ENCODE data around the gene SMYD3. TPM values are rescaled to one million over a fixed set of nuclear protein-coding genes. Genes with fewer than 3 reads are reported as not detected.

The SMYD3 gene
- total and polyA plus RNA-seq, 9 donors = 10.8 to 24.0 (median 13.7) TPM

- 76 to 85% (median 84%) methylated on average over 2 of the region's 2 CpGs for WGBS, 3 donors
- TF ChIP-seq POLR2A (IDR thresholded peaks at IDR 0.05) (no peak), CTCF (IDR thresholded peaks at IDR 0.05) (no peak), EP300 (IDR thresholded peaks at IDR 0.05) (no peak)
Measured at GRCh38 chr1:246447501-246447900, 59.6 kb downstream of the SMYD3 start.

GRCh38 chr1:246445503-246445902, 61.6 kb downstream of the SMYD3 start:
- Histone ChIP-seq H3K4me3 (no peak overlapping the region), H3K27me3 (no peaks in the 10 kb centered on the region), H3K36me3 (no peaks in the 10 kb centered on the region), H3K9me3 (no peaks in the 10 kb centered on the region), H3K4me1 (ENCODE audit: insufficient read depth) (no peaks in the 10 kb centered on the region), H3K27ac (no peak overlapping the region)
- 76 to 77% (median 76%) methylated on average over 3 of the region's 3 CpGs for WGBS, 3 donors
- intact Hi-C loops (cut with DNase I) = loop anchor here in 1 of 4 donors (10.0 kb wide), 1 partner anchor 1291 kb away; the partner anchor contains the start of gene KIF26B
- TF ChIP-seq EP300 (IDR thresholded peaks at IDR 0.05) (no peak), CTCF (IDR thresholded peaks at IDR 0.05) (no peak), POLR2A (IDR thresholded peaks at IDR 0.05) (no peak)
- no peak for DNase-seq

More at GRCh38 chr1:246447501-246447900, 59.6 kb downstream of the SMYD3 start:
- no peaks in the 10 kb centered on the region for H3K4me1 ChIP-seq (ENCODE audit: insufficient read depth)
- no peak overlapping the region for H3K4me3 ChIP-seq
- no peaks in the 10 kb centered on the region for H3K9me3 ChIP-seq
- H3K27ac ChIP-seq = no peak overlapping the region
- no peaks in the 10 kb centered on the region for H3K27me3 ChIP-seq
- intact Hi-C loops (cut with DNase I) = loop anchor here in 1 of 4 donors (10.0 kb wide), 1 partner anchor 1293 kb away; the partner anchor contains the start of gene KIF26B
- DNase-seq = no peak
- no peaks in the 10 kb centered on the region for H3K36me3 ChIP-seq

- Histone ChIP-seq H3K36me3 (no peaks in the 10 kb centered on the region), H3K27ac (no peak overlapping the region), H3K27me3 (no peaks in the 10 kb centered on the region), H3K9me3 (no peaks in the 10 kb centered on the region), H3K4me1 (ENCODE audit: insufficient read depth) (no peaks in the 10 kb centered on the region), H3K4me3 (no peak overlapping the region)
- TF ChIP-seq POLR2A (IDR thresholded peaks at IDR 0.05) = no peak
- no peak for TF ChIP-seq CTCF (IDR thresholded peaks at IDR 0.05)
- TF ChIP-seq EP300 (IDR thresholded peaks at IDR 0.05) = no peak
- intact Hi-C loops (cut with DNase I) = loop anchor here in 1 of 4 donors (10.0 kb wide), 1 partner anchor 1290 kb away; the partner anchor contains the start of gene KIF26B
- WGBS, 3 donors = 81 to 85% (median 85%) methylated on average over 3 of the region's 3 CpGs
- DNase-seq = no peak
Measured at GRCh38 chr1:246444617-246445016, 62.5 kb downstream of the SMYD3 start.

DNA sequence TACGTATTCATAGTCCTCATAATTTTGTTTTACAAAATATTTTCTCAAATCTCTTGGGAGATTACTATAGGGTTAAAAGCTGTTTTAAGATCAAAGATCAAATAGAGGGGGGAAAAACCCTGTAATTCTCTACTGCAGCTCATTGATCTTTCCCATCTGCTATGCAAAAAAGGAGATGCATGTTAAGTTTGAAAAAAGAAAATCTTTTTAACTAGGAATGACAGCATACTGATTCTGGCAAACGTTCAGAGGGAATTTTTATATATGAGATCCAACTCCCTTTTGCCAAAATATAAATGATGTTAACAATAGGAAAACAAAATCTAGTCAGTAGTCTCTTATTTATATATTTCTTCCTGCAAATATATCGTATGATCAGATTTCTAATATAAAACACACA, 69.1 kb downstream of the SMYD3 start:
- DNase-seq = no peak
- intact Hi-C loops (cut with DNase I) = no loop called here
- Histone ChIP-seq H3K9me3 (no peaks in the 10 kb centered on the region), H3K4me1 (ENCODE audit: insufficient read depth) (no peaks in the 10 kb centered on the region), H3K36me3 (no peaks in the 10 kb centered on the region), H3K27ac (no peak overlapping the region), H3K27me3 (no peaks in the 10 kb centered on the region), H3K4me3 (no peak overlapping the region)
- 20 to 39% (median 39%) methylated on average over 3 of the region's 3 CpGs for WGBS, 3 donors
- TF ChIP-seq POLR2A (IDR thresholded peaks at IDR 0.05) = no peak
- no peak for TF ChIP-seq EP300 (IDR thresholded peaks at IDR 0.05)
- no peak for TF ChIP-seq CTCF (IDR thresholded peaks at IDR 0.05)
